SK-N-SH (cell line): ENCODE results near the gene NCAM2.

Experiments
- CTCF ChIP-seq: fragments of 200-600 bp; sonication (generic); IDR thresholded peaks from 2 replicates; pipeline ENCODE4 v1.6.1; 2017; ENCODE audit warnings: antibody characterized with exemption, mild to moderate bottlenecking, moderate library complexity
- EP300 ChIP-seq, 2 experiments: IDR thresholded peaks; 2 replicates each; pipeline versions ENCODE4 v1.4.0 to v1.6.1; 2012; ENCODE audit warnings: borderline replicate concordance in 1 of 2, low read depth in 1 of 2, low read length in 1 of 2
- FOXJ3 ChIP-seq: sonication (generic); formaldehyde crosslinking; IDR thresholded peaks from 2 replicates; pipeline ENCODE4 v1.5.1; 2020; ENCODE audit warnings: mild to moderate bottlenecking, missing genetic modification reagents
- JUND ChIP-seq: IDR thresholded peaks from 2 replicates; pipeline ENCODE4 v1.4.0; 2012
- MAX ChIP-seq: IDR thresholded peaks from 2 replicates; pipeline ENCODE4 v1.4.0; 2012; ENCODE audit warnings: low read depth
- RCOR1 ChIP-seq: fragments of 150-350 bp; IDR thresholded peaks from 2 replicates; pipeline ENCODE4 v1.6.1; 2017; ENCODE audit warnings: antibody characterized with exemption, low read length
- REST ChIP-seq: IDR thresholded peaks from 2 replicates; pipeline ENCODE4 v1.6.1; 2012; ENCODE audit warnings: mild to moderate bottlenecking, low read depth, low read length, moderate library complexity
- RFX5 ChIP-seq: IDR thresholded peaks from 2 replicates; pipeline ENCODE4 v1.6.1; 2012; ENCODE audit warnings: mild to moderate bottlenecking, improper control_type of control experiment, low read length
- SIN3A ChIP-seq: IDR thresholded peaks from 2 replicates; pipeline ENCODE4 v1.6.1; 2012; ENCODE audit warnings: low read depth, mild to moderate bottlenecking, low read length, moderate library complexity, borderline replicate concordance
- SMC3 ChIP-seq: IDR thresholded peaks from 2 replicates; pipeline ENCODE4 v1.6.1; 2012; ENCODE audit warnings: low read depth, low read length, improper control_type of control experiment
- TAF1 ChIP-seq: IDR thresholded peaks from 2 replicates; pipeline ENCODE4 v1.6.1; 2012; ENCODE audit warnings: low read depth, mild to moderate bottlenecking, low read length, moderate library complexity, borderline replicate concordance
- TEAD4 ChIP-seq: IDR thresholded peaks from 2 replicates; pipeline ENCODE4 v1.4.0; 2012; ENCODE audit warnings: mild to moderate bottlenecking, borderline replicate concordance; ENCODE audit not compliant: insufficient read depth

GRCh38 chr21:21397464-21397863 lies 399.3 kb downstream of the NCAM2 start:
- TF ChIP-seq CTCF, result no peak
- no peak for TF ChIP-seq MAX
- no peak for TF ChIP-seq RFX5
- TF ChIP-seq RCOR1, result no peak
- no peak for TF ChIP-seq FOXJ3
- no peak for TF ChIP-seq TAF1
- no peak for TF ChIP-seq TEAD4
- TF ChIP-seq EP300 (IDR thresholded peaks at IDR 0.05; ENCODE audit: borderline replicate concordance in 1 of 2, low read depth in 1 of 2, low read length in 1 of 2), result no peak
- TF ChIP-seq JUND, result no peak
- TF ChIP-seq SIN3A, result no peak
- no peak for TF ChIP-seq SMC3
- no peak for TF ChIP-seq REST
